C1 segment of cervical spinal cord (tissue), 14 donors: ENCODE data around the gene SLC66A1.

ENCODE experiments used
- DNase-seq, 14 donors: peaks; one replicate each; lab custom pipeline; 2025; lab: John Stamatoyannopoulos, UW

The SLC66A1 gene

GRCh38 chr1:19376428-19377372 lies 64.6 kb downstream of the SLC66A1 start:
- DNase-seq = no peak

DNA sequence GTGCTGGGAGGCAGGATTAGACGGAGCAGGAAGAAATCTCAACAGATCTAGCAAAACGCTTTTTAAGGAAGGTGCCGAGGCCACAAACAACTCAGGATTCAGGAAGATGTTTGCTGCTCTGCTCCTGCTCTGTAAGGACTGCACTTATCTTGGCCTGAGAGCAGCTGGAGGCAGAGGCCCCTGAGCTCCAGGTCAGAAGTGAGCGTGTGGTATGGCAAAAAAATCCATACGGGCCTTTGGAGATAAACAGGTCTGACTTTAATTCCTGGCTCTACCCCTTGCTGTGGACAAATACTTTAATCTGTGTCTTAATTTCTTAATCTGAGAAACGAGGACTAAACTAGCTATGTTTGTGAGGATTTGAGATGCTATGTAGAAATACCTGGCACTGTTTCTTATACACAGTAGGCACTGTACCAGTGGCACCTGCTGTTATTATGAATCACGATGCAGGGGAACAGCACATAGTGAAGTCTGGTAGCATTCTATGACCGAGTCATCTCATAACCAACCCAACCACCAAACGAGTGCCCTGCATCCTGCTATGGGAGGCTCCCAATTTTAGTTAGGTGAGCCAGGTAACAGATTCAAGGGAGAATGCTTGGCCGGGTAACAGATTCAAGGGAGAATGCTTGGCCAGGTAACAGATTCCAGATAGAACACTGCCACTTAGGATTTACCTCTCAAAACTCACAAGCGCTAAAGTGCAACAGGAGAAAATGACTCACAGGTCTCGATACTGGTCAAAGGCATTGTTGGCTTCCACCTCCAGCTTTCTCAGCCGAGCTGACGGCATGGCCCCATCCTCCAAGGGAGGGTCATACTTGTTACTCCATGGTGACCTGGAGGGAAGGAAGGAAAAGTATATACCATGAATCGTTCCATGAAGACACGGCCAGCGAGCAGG lies 65.9 kb downstream of the SLC66A1 start:
- DNase-seq = peak in 1 of 14 donors; percentile 63
